ENCODE data around the gene HOXA5. TPM values are rescaled to one million over a fixed set of nuclear protein-coding genes. Genes with fewer than 3 reads are reported as not detected.
A peak's percentile ranks its signal among the peaks of the same experiment; 100 is the strongest.

The HOXA5 gene
- total RNA-seq, 1 donor from 2014 or later = 3.2 TPM

GRCh38 chr7:27145165-27145913 lies 1.9 kb upstream of the HOXA5 start:
- H3K27me3 Mint-ChIP-seq (ENCODE audit: low read depth) = peaks cover 100% of the 10 kb centered on the region
- H3K9me3 Mint-ChIP-seq = peaks cover 4% of the 10 kb centered on the region
- no peak for TF ChIP-seq CTCF (conservative IDR thresholded peaks at IDR 0.05)
- peaks cover 3% of the 10 kb centered on the region for H3K36me3 Mint-ChIP-seq (ENCODE audit: low read depth)
- no peak overlapping the region for H3K27ac Mint-ChIP-seq (ENCODE audit: unreplicated experiment)
- DNase-seq (ENCODE audit: low read depth, low spot score) = no peak
- peak overlapping the region; percentile 83 for H3K4me3 Mint-ChIP-seq
- H3K4me1 Mint-ChIP-seq = peaks cover 32% of the 10 kb centered on the region

GRCh38 chr7:27144781-27145164 lies 1.3 kb upstream of the HOXA5 start:
- peaks cover 32% of the 10 kb centered on the region for H3K4me1 Mint-ChIP-seq
- peaks cover 3% of the 10 kb centered on the region for H3K36me3 Mint-ChIP-seq (ENCODE audit: low read depth)
- TF ChIP-seq CTCF (conservative IDR thresholded peaks at IDR 0.05) = no peak
- no peak for DNase-seq (ENCODE audit: low read depth, low spot score)
- H3K27me3 Mint-ChIP-seq (ENCODE audit: low read depth) = peaks cover 100% of the 10 kb centered on the region
- peaks cover 4% of the 10 kb centered on the region for H3K9me3 Mint-ChIP-seq
- H3K27ac Mint-ChIP-seq (ENCODE audit: unreplicated experiment) = no peak overlapping the region
- peak overlapping the region; percentile 83 for H3K4me3 Mint-ChIP-seq

- Mint-ChIP-seq H3K9me3 (peaks cover 4% of the 10 kb centered on the region), H3K27ac (ENCODE audit: unreplicated experiment) (no peak overlapping the region), H3K27me3 (ENCODE audit: low read depth) (peaks cover 100% of the 10 kb centered on the region), H3K4me3 (peak overlapping the region; percentile 79), H3K36me3 (ENCODE audit: low read depth) (peaks cover 3% of the 10 kb centered on the region), H3K4me1 (peaks cover 32% of the 10 kb centered on the region)
- TF ChIP-seq CTCF (conservative IDR thresholded peaks at IDR 0.05) = peak; percentile 34
- no peak for DNase-seq (ENCODE audit: low read depth, low spot score)
Measured at GRCh38 chr7:27143950-27144780, 684 bp upstream of the HOXA5 start.

- peak overlapping the region; percentile 86 for H3K4me3 Mint-ChIP-seq
- DNase-seq (ENCODE audit: low read depth, low spot score) = no peak
- H3K27me3 Mint-ChIP-seq (ENCODE audit: low read depth) = peaks cover 100% of the 10 kb centered on the region
Measured at GRCh38 chr7:27142580-27143022, 880 bp downstream of the HOXA5 start.

More at GRCh38 chr7:27142580-27143022, 880 bp downstream of the HOXA5 start:
- TF ChIP-seq CTCF (conservative IDR thresholded peaks at IDR 0.05) = no peak
- peaks cover 4% of the 10 kb centered on the region for H3K9me3 Mint-ChIP-seq
- H3K4me1 Mint-ChIP-seq = peaks cover 32% of the 10 kb centered on the region
- H3K27ac Mint-ChIP-seq (ENCODE audit: unreplicated experiment) = no peak overlapping the region
- H3K36me3 Mint-ChIP-seq (ENCODE audit: low read depth) = peaks cover 3% of the 10 kb centered on the region
